ENCODE results near the gene C17orf50. TPM values are rescaled to one million over a fixed set of nuclear protein-coding genes. Genes with fewer than 3 reads are reported as not detected.

Gene C17orf50
- total RNA-seq, 1 experiment from 2014 or later: not detected

DNA sequence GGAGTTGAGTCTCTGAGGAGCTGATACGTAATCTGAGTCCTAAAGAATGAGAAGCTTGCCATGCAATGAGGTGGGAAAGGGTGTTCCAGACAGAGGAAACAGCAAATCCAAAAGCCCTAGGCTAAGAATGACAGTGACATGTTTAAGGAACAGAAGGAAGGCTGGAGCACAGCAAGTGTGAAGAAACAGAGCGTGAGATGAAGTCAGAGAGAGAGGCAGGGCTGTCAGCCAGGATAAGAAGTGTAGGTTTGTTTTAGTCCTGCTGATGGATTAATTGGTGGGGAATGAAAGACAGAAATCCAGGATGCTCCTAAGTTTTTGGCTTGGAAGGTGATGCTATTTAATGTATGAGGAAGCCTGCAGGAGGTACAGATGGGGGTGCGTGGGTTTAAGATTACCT, 20.3 kb downstream of the C17orf50 start:
- H3K79me2 ChIP-seq (ENCODE audit: insufficient read depth, low read length): no peaks in the 10 kb centered on the region
- ChIA-PET POLR2A (no interaction called here), RAD21 (ENCODE audit: low non-redundant PET in 1 of 2, low total read pairs in 2 of 2, uncharacterized antibody in 2 of 2, unreplicated experiment in 2 of 2) (no interaction called here), CTCF (interaction anchor here (2.2 kb wide), 1 partner anchor 17 kb away, joined by 8 read pairs; no protein-coding TSS in a partner anchor)
- H3K36me3 ChIP-seq (ENCODE audit: control insufficient read depth in 1 of 2, insufficient read depth in 2 of 2, low read length in 2 of 2): no peaks in the 10 kb centered on the region
- TF ChIP-seq, protein P1, sequence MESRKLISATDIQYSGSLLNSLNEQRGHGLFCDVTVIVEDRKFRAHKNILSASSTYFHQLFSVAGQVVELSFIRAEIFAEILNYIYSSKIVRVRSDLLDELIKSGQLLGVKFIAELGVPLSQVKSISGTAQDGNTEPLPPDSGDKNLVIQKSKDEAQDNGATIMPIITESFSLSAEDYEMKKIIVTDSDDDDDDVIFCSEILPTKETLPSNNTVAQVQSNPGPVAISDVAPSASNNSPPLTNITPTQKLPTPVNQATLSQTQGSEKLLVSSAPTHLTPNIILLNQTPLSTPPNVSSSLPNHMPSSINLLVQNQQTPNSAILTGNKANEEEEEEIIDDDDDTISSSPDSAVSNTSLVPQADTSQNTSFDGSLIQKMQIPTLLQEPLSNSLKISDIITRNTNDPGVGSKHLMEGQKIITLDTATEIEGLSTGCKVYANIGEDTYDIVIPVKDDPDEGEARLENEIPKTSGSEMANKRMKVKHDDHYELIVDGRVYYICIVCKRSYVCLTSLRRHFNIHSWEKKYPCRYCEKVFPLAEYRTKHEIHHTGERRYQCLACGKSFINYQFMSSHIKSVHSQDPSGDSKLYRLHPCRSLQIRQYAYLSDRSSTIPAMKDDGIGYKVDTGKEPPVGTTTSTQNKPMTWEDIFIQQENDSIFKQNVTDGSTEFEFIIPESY (IDR thresholded peaks at IDR 0.05; ENCODE audit: extremely low read depth, insufficient replicate concordance, low read length): no peak
- TF ChIP-seq, protein P2, sequence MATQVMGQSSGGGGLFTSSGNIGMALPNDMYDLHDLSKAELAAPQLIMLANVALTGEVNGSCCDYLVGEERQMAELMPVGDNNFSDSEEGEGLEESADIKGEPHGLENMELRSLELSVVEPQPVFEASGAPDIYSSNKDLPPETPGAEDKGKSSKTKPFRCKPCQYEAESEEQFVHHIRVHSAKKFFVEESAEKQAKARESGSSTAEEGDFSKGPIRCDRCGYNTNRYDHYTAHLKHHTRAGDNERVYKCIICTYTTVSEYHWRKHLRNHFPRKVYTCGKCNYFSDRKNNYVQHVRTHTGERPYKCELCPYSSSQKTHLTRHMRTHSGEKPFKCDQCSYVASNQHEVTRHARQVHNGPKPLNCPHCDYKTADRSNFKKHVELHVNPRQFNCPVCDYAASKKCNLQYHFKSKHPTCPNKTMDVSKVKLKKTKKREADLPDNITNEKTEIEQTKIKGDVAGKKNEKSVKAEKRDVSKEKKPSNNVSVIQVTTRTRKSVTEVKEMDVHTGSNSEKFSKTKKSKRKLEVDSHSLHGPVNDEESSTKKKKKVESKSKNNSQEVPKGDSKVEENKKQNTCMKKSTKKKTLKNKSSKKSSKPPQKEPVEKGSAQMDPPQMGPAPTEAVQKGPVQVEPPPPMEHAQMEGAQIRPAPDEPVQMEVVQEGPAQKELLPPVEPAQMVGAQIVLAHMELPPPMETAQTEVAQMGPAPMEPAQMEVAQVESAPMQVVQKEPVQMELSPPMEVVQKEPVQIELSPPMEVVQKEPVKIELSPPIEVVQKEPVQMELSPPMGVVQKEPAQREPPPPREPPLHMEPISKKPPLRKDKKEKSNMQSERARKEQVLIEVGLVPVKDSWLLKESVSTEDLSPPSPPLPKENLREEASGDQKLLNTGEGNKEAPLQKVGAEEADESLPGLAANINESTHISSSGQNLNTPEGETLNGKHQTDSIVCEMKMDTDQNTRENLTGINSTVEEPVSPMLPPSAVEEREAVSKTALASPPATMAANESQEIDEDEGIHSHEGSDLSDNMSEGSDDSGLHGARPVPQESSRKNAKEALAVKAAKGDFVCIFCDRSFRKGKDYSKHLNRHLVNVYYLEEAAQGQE (IDR thresholded peaks at IDR 0.05; ENCODE audit: low read depth): no peak
- TF ChIP-seq SP1 (IDR thresholded peaks at IDR 0.05; ENCODE audit: low read depth) (no peak), POLR2AphosphoS5 (IDR thresholded peaks at IDR 0.05; ENCODE audit: low read depth, low read length) (no peak), EZH2 (IDR thresholded peaks at IDR 0.05) (no peak), CEBPB (IDR thresholded peaks at IDR 0.05; ENCODE audit: low read depth) (no peak), YY1 (IDR thresholded peaks at IDR 0.05; ENCODE audit: extremely low read depth, insufficient replicate concordance, low read depth, low read length) (no peak), SRF (IDR thresholded peaks at IDR 0.05; ENCODE audit: low read depth) (no peak)
- TF ChIP-seq, protein P3, sequence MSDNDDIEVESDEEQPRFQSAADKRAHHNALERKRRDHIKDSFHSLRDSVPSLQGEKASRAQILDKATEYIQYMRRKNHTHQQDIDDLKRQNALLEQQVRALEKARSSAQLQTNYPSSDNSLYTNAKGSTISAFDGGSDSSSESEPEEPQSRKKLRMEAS (IDR thresholded peaks at IDR 0.05): no peak
- TF ChIP-seq, protein P4, sequence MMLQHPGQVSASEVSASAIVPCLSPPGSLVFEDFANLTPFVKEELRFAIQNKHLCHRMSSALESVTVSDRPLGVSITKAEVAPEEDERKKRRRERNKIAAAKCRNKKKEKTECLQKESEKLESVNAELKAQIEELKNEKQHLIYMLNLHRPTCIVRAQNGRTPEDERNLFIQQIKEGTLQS (IDR thresholded peaks at IDR 0.05): no peak
- H3K4me2 ChIP-seq (ENCODE audit: low read length): no peak overlapping the region
- H3K27ac ChIP-seq (ENCODE audit: low read depth, low read length): no peak overlapping the region
- no peak overlapping the region for H2AFZ ChIP-seq (ENCODE audit: low read depth, low read length, poor library complexity, severe bottlenecking)
- no peak overlapping the region for H3K9ac ChIP-seq (ENCODE audit: low read length)
- no peaks in the 10 kb centered on the region for H3K9me2 ChIP-seq (ENCODE audit: insufficient read depth)
- no peak overlapping the region for H3K4me3 ChIP-seq (replicated peaks in 1 of 2; ENCODE audit: low read depth in 1 of 2, low read length in 2 of 2)
- H3K9me3 ChIP-seq (ENCODE audit: control insufficient read depth in 1 of 2, insufficient read depth in 1 of 2, low read depth in 1 of 2, low read length in 2 of 2): no peaks in the 10 kb centered on the region
- H3K4me1 ChIP-seq (ENCODE audit: control insufficient read depth in 1 of 2, insufficient read depth in 2 of 2, low read length in 2 of 2): peaks cover 13 to 22% of the 10 kb centered on the region in 2 experiments
- H4K20me1 ChIP-seq (ENCODE audit: insufficient read depth): no peaks in the 10 kb centered on the region
- H3K27me3 ChIP-seq (ENCODE audit: insufficient read depth, low read length): 0 out of 2 replicates have a peak, but pooled peaks cover 3% of the 10 kb centered on the region
- BruUV-seq (replicated peaks): no TSS peak
- intact Hi-C loops (cut with micrococcal nuclease): no loop called here
- ATAC-seq (no peak), DNase-seq (ENCODE audit: low read depth, low spot score) (no peak)

Data from HCT116 (cell line).